HFFc6 (cell line): ENCODE data around the gene NFAT5. TPM values are rescaled to one million over a fixed set of nuclear protein-coding genes. Genes with fewer than 3 reads are reported as not detected.

Source experiments
- DNase-seq: peaks from one replicate; pipeline ENCODE4 v3.0.0-alpha.2; 2018
- H3K27ac Mint-ChIP-seq: 2 replicates; pipeline ENCODE4 v1.8.0; 2020; ENCODE audit warnings: mild to moderate bottlenecking, mixed read lengths
- H3K27me3 Mint-ChIP-seq: 2 replicates; pipeline ENCODE4 v1.8.0; 2021; ENCODE audit warnings: mild to moderate bottlenecking, moderate library complexity, mixed read lengths; ENCODE audit not compliant: insufficient read depth
- H3K36me3 Mint-ChIP-seq: 2 replicates; pipeline ENCODE4 v1.8.0; 2021; ENCODE audit warnings: low read depth, mixed read lengths
- H3K4me1 Mint-ChIP-seq: 2 replicates; pipeline ENCODE4 v1.8.0; 2020; ENCODE audit warnings: low read depth, mixed read lengths
- H3K4me3 Mint-ChIP-seq: 2 replicates; pipeline ENCODE4 v1.8.0; 2020; ENCODE audit warnings: mild to moderate bottlenecking, moderate library complexity, mixed read lengths
- H3K9me3 Mint-ChIP-seq: 2 replicates; pipeline ENCODE4 v1.8.0; 2020; ENCODE audit warnings: mild to moderate bottlenecking, mixed read lengths
- CTCF ChIP-seq: fragments of 200-600 bp; sonication (generic); IDR thresholded peaks from 2 replicates; pipeline ENCODE4 v1.5.0; 2021; ENCODE audit warnings: antibody characterized with exemption, mild to moderate bottlenecking
- total RNA-seq, 6 experiments: library from RNA; stranded (reverse); fragmentation: NEBNext Ultra II Directional; extraction: Animal tissue kit (Norgen Biotek cat#: 25700); gene quantifications; 2 replicates in 1 of 6; 3 replicates in 5 of 6; pipeline ENCODE4 v1.2.3, GENCODE V29; 2021

The NFAT5 gene
- total RNA-seq, 6 experiments from 2014 or later = 52.0 to 114 (median 63.7) TPM

GRCh38 chr16:69600202-69600601 is 34.4 kb downstream of the NFAT5 start:
- H3K36me3 Mint-ChIP-seq = peaks cover 30% of the 10 kb centered on the region
- H3K27ac Mint-ChIP-seq = peak overlapping the region; percentile 60
- DNase-seq = no peak
- no peaks in the 10 kb centered on the region for H3K9me3 Mint-ChIP-seq
- no peak for TF ChIP-seq CTCF
- peaks cover 5% of the 10 kb centered on the region for H3K27me3 Mint-ChIP-seq
- H3K4me1 Mint-ChIP-seq = peaks cover 59% of the 10 kb centered on the region
- H3K4me3 Mint-ChIP-seq = no peak overlapping the region

GRCh38 chr16:69601250-69601649 is 35.5 kb downstream of the NFAT5 start:
- Mint-ChIP-seq H3K4me3 (no peak overlapping the region), H3K36me3 (peaks cover 24% of the 10 kb centered on the region), H3K4me1 (peaks cover 49% of the 10 kb centered on the region)

GRCh38 chr16:69606985-69607384 is 41.2 kb downstream of the NFAT5 start:
- no peak for TF ChIP-seq CTCF
- Mint-ChIP-seq H3K27ac (0 out of 2 replicates have a peak overlapping the region, but pooled peaks have one; percentile 17), H3K9me3 (no peaks in the 10 kb centered on the region), H3K36me3 (peaks cover 20% of the 10 kb centered on the region), H3K4me3 (no peak overlapping the region), H3K4me1 (peaks cover 38% of the 10 kb centered on the region), H3K27me3 (peaks cover 6% of the 10 kb centered on the region; the same call in 1 of the 2 replicates)
- no peak for DNase-seq

More at GRCh38 chr16:69601250-69601649, 35.5 kb downstream of the NFAT5 start:
- no peaks in the 10 kb centered on the region for H3K9me3 Mint-ChIP-seq
- DNase-seq = no peak
- TF ChIP-seq CTCF = no peak
- peaks cover 5% of the 10 kb centered on the region for H3K27me3 Mint-ChIP-seq
- H3K27ac Mint-ChIP-seq = no peak overlapping the region

- peaks cover 6% of the 10 kb centered on the region; the same call in 1 of the 2 replicates for H3K27me3 Mint-ChIP-seq
- H3K27ac Mint-ChIP-seq = peak overlapping the region; percentile 17; the same call in 1 of the 2 replicates
- DNase-seq = no peak
- H3K4me3 Mint-ChIP-seq = no peak overlapping the region
- TF ChIP-seq CTCF = no peak
- peaks cover 45% of the 10 kb centered on the region for H3K4me1 Mint-ChIP-seq
- H3K36me3 Mint-ChIP-seq = peaks cover 20% of the 10 kb centered on the region
- no peaks in the 10 kb centered on the region for H3K9me3 Mint-ChIP-seq
These were observed 41.9 kb downstream of the NFAT5 start for GRCh38 chr16:69607674-69608073.

- H3K27me3 Mint-ChIP-seq = peaks cover 6% of the 10 kb centered on the region; the same call in 1 of the 2 replicates
- H3K27ac Mint-ChIP-seq = peak overlapping the region; percentile 59
- peaks cover 23% of the 10 kb centered on the region for H3K36me3 Mint-ChIP-seq
- no peak for DNase-seq
- TF ChIP-seq CTCF = no peak
- peak overlapping the region; percentile 44 for H3K4me3 Mint-ChIP-seq
- no peaks in the 10 kb centered on the region for H3K9me3 Mint-ChIP-seq
- H3K4me1 Mint-ChIP-seq = peaks cover 67% of the 10 kb centered on the region
These were observed 44.6 kb downstream of the NFAT5 start for GRCh38 chr16:69610356-69610755.
